HG03460 (cell line): ENCODE results near the gene MYL12A.
"Not testable (repeated sequence)": the region's sequence is repeated elsewhere in the genome, so short reads cannot be mapped to it uniquely, and the experiment has no call there.

ENCODE experiments used
- ATAC-seq: cut with Tn5 transposase; IDR thresholded peaks from one replicate; pipeline ENCODE4 v1.9.1; 2021; ENCODE audit not compliant: unreplicated experiment

The MYL12A gene

GRCh38 chr18:3254725-3255124 lies 7.1 kb downstream of the MYL12A start:
- ATAC-seq, result no peak

GRCh38 chr18:3255611-3256165 lies 8.1 kb downstream of the MYL12A start:
- ATAC-seq, result no peak

- no peak for ATAC-seq
Measured at GRCh38 chr18:3256693-3257626, 9.4 kb downstream of the MYL12A start.

GRCh38 chr18:3257627-3258120 lies 10.1 kb downstream of the MYL12A start:
- ATAC-seq, result no peak

GRCh38 chr18:3260995-3261372 lies 13.4 kb downstream of the MYL12A start:
- ATAC-seq, result no peak

GRCh38 chr18:3261373-3262233 lies 14.0 kb downstream of the MYL12A start, which contains the start of gene MYL12B:
Gene MYL12B, plus strand, starts transcription at chr18:3262133. Its CDS starts 10,766 bp downstream, at chr18:3272899.
- ATAC-seq, result peak; percentile 73

- peak; percentile 32 for ATAC-seq
Measured at GRCh38 chr18:3262234-3263131, 14.9 kb downstream of the MYL12A start.

GRCh38 chr18:3263132-3263700 lies 15.6 kb downstream of the MYL12A start:
- ATAC-seq, result no peak

- ATAC-seq, result no peak
Measured at GRCh38 chr18:3264362-3264761, 16.8 kb downstream of the MYL12A start.

GRCh38 chr18:3265564-3266033 lies 18.0 kb downstream of the MYL12A start:
- no peak for ATAC-seq

GRCh38 chr18:3266062-3266608 lies 18.5 kb downstream of the MYL12A start:
- ATAC-seq, result no peak

GRCh38 chr18:3268306-3268705 lies 20.7 kb downstream of the MYL12A start:
- ATAC-seq, result no peak

GRCh38 chr18:3269241-3269913 lies 21.8 kb downstream of the MYL12A start:
- ATAC-seq, result no peak

- ATAC-seq, result no peak
Measured at GRCh38 chr18:3269914-3270299, 22.3 kb downstream of the MYL12A start.

- no peak for ATAC-seq
Measured at GRCh38 chr18:3273042-3273441, 25.4 kb downstream of the MYL12A start.

- ATAC-seq, result not testable (repeated sequence)
Measured at GRCh38 chr18:3277643-3278213, 30.1 kb downstream of the MYL12A start.

GRCh38 chr18:3279201-3280185 lies 31.9 kb downstream of the MYL12A start:
- ATAC-seq, result peak; percentile 76
